WI38 (cell line): Measurements from ENCODE around the gene VWCE.

Source experiments
- H3K4me3 ChIP-seq: 2 replicates; pipeline ENCODE4 v1.5.1; 2011; ENCODE audit warnings: low read depth, mild to moderate bottlenecking, control low read depth, low read length
- TF ChIP-seq, protein P1 (sequence below): IDR thresholded peaks from 2 replicates; pipeline ENCODE4 v1.5.1; 2012; ENCODE audit warnings: low read depth, mild to moderate bottlenecking, control low read depth, low read length

The VWCE gene

DNA sequence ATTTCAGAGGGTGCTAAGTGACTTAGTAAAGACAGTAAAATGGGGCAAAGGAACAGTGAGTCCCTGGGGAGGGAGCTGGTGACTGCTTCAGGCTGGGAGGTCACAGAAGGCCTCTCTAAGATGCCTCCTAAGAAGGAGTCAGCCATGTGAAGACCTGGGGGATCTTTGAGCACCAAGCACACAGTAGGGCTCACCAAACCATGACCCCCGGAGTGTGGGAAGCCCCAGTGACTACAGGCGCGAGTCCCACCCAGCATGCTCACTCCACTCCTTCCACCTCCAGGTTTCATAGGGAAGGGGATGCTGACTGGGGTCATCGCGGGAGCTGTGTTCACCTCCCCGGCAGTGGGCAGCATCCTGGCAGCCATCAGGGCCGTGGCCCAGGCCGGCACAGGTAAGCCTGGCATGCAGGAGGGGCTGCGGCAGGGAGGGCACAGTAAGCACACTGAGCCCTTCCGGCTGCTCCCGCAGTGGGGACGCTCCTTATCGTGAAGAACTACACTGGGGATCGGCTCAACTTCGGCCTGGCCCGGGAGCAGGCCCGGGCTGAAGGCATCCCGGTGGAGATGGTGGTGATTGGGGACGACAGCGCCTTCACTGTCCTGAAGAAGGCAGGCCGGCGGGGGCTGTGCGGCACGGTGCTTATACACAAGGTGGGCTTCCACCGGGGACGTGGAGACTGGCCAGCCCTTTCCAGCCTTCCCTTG, 43.8 kb upstream of the VWCE start:
- TF ChIP-seq, protein P1, sequence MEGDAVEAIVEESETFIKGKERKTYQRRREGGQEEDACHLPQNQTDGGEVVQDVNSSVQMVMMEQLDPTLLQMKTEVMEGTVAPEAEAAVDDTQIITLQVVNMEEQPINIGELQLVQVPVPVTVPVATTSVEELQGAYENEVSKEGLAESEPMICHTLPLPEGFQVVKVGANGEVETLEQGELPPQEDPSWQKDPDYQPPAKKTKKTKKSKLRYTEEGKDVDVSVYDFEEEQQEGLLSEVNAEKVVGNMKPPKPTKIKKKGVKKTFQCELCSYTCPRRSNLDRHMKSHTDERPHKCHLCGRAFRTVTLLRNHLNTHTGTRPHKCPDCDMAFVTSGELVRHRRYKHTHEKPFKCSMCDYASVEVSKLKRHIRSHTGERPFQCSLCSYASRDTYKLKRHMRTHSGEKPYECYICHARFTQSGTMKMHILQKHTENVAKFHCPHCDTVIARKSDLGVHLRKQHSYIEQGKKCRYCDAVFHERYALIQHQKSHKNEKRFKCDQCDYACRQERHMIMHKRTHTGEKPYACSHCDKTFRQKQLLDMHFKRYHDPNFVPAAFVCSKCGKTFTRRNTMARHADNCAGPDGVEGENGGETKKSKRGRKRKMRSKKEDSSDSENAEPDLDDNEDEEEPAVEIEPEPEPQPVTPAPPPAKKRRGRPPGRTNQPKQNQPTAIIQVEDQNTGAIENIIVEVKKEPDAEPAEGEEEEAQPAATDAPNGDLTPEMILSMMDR, result no peak
- no peak overlapping the region for H3K4me3 ChIP-seq

DNA sequence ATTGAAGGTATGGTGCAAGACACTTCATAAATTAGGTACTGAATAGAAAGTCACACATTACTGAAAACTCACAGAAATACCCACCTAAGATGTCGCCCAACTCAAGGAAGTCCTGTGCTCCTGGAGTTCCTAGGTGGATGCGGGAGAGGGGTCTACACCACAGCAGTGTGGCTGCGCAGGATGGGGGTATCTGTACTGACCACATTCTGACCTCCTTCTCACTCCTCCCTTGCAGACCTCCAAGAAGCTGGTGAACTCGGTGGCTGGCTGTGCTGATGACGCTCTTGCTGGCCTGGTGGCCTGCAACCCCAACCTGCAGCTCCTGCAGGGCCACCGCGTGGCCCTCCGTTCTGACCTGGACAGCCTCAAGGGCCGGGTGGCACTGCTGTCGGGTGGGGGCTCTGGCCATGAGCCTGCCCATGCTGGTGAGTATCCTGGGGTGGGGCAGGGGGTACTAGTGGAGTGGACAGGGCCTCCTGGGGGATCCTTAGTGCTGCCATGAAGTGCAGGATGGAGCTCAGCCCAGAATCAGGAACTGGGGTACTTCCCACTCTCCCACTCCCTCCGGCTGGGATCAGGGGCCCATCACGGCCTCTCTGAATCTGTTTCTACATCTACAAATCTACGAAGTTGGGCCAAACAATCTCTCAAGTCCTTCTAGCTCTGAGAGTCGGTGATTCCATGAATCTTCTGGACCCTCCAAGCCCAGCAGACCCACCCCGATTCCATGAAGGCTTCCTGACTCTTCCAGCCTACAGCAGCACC, 42.8 kb upstream of the VWCE start:
- H3K4me3 ChIP-seq, result no peak overlapping the region
- TF ChIP-seq, protein P1, result no peak

DNA sequence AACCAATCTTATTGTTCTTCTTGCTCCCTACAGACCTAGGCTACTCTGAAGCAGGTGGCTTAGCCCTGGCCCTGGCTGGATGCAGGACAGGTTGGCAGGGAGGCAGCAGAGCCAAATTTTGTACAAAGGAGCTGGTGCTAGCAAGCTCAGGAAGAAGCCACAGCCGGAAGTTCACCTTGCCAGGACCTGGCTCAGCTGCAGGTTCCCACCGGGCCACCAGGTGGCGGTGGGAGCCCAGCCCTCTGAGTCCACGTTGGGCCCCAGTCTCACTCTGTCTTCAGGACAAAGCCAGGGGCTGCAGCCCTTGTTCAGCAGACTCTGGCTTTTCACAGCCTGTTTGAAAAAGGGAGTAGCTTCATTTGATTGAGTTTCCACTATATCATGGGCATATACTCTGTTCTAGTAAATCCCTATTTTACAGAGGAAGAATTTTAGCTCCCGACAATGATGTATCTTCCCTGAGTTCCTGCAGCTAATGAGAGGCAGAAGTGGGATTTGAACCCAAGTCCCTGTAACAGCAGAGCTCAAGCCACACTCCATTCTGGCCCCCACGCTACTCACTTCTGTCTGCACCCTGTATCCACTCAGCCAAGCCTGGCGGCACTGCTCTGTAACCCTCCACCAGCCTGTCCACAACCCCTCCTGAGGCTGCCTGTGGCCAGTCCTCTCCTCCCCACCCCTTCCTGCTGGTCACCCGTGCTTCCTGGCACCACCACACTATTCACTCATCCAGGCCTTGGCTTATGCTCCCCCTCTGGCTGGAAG, 41.2 kb upstream of the VWCE start:
- TF ChIP-seq, protein P1, result peak; percentile 98
- no peak overlapping the region for H3K4me3 ChIP-seq

DNA sequence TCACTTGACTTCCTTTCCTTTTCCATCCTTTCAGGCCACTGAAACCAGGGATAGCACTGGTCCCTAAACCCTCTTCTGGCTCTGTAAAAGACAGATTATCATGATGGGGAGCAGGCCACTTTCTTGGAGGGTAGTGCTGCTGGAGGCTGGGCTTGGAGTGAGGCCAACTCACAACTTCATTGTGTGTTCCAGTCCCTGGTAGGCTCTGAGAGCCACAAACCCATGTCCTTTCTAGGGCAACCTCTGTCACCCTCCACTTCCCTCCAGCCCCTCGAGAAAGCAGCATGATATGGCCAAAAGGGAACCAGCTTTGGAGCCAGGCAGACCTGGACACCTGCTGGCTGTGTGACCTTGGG, 40.2 kb upstream of the VWCE start:
- no peak overlapping the region for H3K4me3 ChIP-seq
- TF ChIP-seq, protein P1, result no peak

DNA sequence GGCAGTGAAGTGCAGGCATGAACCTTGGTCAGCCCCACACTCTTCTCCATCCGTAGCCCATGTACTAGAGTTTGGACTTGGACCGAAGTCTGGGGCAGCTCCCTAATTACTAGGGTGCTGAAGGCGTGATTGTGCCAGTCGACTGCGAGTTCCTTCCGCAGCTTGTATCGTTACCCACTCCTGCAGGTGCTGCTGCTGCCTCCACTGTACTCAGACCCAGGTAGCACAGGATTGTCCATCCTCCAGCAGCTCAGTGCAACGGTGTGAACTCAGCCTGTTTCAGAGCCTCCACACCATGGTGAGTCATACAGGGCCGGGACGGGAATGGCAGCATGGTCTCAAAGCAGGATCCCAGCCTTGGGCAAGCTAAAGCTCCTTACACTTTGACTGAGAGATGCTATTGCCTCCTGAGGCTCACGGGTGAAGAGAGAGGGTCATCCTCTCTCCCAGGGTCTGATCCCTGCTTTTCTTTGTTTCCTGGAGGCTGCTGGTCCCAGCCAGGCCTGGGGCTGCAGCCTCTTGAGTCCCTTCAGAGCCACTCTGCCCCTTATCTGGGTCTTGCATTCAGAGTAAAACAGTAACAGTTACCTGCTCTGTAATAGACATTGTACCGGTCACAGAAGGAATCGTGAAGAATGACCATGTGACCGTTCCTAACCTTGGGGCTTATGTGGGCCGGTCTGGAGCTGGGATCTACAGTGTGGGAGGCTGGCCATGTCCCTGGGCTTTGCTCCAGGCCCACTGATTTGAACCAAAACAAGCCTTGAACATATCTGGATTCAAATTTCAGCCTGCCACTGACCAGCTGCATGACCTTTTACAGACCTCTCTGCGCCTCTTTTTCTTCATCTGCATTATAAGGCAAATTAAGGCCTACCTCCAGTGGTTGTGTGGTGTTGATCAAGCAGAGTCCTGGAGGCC, 39.6 kb upstream of the VWCE start:
- H3K4me3 ChIP-seq, result no peak overlapping the region
- TF ChIP-seq, protein P1, result no peak

DNA sequence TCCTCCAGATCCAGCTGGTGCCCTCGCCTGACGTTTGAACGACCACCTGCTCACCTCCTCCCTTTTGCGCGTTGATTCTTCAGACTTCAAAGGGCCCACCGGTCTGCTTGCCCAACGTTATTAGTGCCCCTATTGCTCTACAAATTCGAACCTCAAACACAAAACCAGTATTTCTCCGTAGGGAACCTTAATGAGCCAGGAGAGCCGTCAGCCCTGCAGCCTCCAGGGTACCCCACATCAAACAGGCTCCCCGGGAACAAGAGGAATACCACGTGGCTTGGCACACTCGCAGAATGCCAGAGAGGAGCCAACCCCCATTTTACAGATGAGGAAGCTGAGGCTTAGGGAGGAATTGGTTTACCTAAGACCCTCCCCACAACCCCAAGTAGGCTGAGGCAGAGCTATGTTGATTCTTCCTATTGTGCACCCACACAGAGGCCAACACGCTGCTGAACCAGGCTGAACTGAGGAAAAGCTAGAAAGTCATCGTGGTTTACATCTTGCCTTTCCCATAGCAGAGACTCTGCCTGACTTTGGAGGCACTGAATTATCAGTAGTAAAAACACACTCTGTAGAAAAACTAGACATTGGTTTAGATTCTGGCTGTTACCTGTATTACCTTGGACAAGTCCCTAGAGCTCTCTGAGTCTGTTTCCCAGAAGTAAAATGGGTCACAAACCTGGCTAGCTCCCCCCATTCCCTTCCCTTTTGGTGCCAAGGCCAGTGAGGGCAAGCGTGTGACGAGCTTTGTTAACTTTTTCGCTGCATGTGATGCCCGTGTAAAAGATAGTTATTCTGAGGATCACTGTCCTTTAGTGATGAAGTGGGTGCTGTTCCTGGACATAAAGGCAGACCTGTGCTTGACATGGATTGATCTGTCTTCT, 38.7 kb upstream of the VWCE start:
- H3K4me3 ChIP-seq, result peak overlapping the region; percentile 99
- TF ChIP-seq, protein P1, result no peak
